Keratinocyte (primary cell): ENCODE data around the gene SIK3. TPM values are rescaled to one million over a fixed set of nuclear protein-coding genes. Genes with fewer than 3 reads are reported as not detected.
A peak's percentile ranks its signal among the peaks of the same experiment; 100 is the strongest.

Experiments used
- DNase-seq: peaks from one replicate; pipeline ENCODE4 v3.0.0-alpha.2; 2011; ENCODE audit warnings: low read depth, missing footprints, low spot score
- FAIRE-seq: peaks from 2 replicates; lab custom pipeline; 2011; peaks lifted over from hg19 to GRCh38; lab: Jason Lieb, UNC
- H2AFZ ChIP-seq: 2 replicates; pipeline ENCODE4 v1.6.0; 2012; ENCODE audit warnings: low read length, control low read depth, inconsistent platforms; ENCODE audit not compliant: control insufficient read depth
- H3K27ac ChIP-seq: 2 replicates; pipeline ENCODE4 v1.5.1; 2011; ENCODE audit warnings: low read length; ENCODE audit not compliant: control insufficient read depth, insufficient read depth
- H3K27me3 ChIP-seq: 3 replicates; pipeline ENCODE4 v1.6.0; 2011; ENCODE audit warnings: low read length; ENCODE audit not compliant: control insufficient read depth, insufficient read depth; ENCODE audit errors: extremely low read depth
- H3K36me3 ChIP-seq, 2 experiments: 2 replicates in 1 of 2; 3 replicates in 1 of 2; pipeline ENCODE4 v1.5.1; 2011; ENCODE audit warnings: low read length in 2 of 2, mild to moderate bottlenecking in 1 of 2; ENCODE audit not compliant: control insufficient read depth in 2 of 2, insufficient read depth in 2 of 2; ENCODE audit errors: extremely low read depth in 1 of 2
- H3K4me1 ChIP-seq: 3 replicates; pipeline ENCODE4 v1.5.1; 2011; ENCODE audit warnings: low read length; ENCODE audit not compliant: control insufficient read depth, insufficient read depth; ENCODE audit errors: extremely low read depth
- H3K4me2 ChIP-seq: 3 replicates; pipeline ENCODE4 v1.6.0; 2011; ENCODE audit warnings: low read depth, low read length; ENCODE audit not compliant: control insufficient read depth, insufficient read depth; ENCODE audit errors: extremely low read depth
- H3K4me3 ChIP-seq, 3 experiments: fragments of 200-600 bp in 1 of 3; sonication (generic) in 1 of 3; 2 replicates in 2 of 3; 3 replicates in 1 of 3; pipeline ENCODE4 v1.5.1; 2011 to 2016; ENCODE audit warnings: low read length in 3 of 3, mild to moderate bottlenecking in 3 of 3, control low read depth in 2 of 3, inconsistent platforms in 1 of 3, low read depth in 1 of 3, mixed read lengths in 1 of 3, mixed run types in 1 of 3, moderate library complexity in 1 of 3; ENCODE audit not compliant: control insufficient read depth in 2 of 3, insufficient read depth in 2 of 3; ENCODE audit errors: extremely low read depth in 1 of 3
- H3K79me2 ChIP-seq: 2 replicates; pipeline ENCODE4 v1.6.0; 2012; ENCODE audit warnings: low read length; ENCODE audit not compliant: control insufficient read depth, insufficient read depth
- H3K9ac ChIP-seq: 3 replicates; pipeline ENCODE4 v1.6.0; 2011; ENCODE audit warnings: low read length; ENCODE audit not compliant: control insufficient read depth, insufficient read depth; ENCODE audit errors: extremely low read depth
- H3K9me1 ChIP-seq: 3 replicates; pipeline ENCODE4 v1.6.0; 2011; ENCODE audit warnings: low read length; ENCODE audit not compliant: control insufficient read depth, insufficient read depth; ENCODE audit errors: extremely low read depth
- H3K9me3 ChIP-seq: 2 replicates; pipeline ENCODE4 v1.5.1; 2012; ENCODE audit warnings: low read depth, low read length; ENCODE audit not compliant: control insufficient read depth
- H4K20me1 ChIP-seq: 3 replicates; pipeline ENCODE4 v1.6.0; 2011; ENCODE audit warnings: low read length; ENCODE audit not compliant: control insufficient read depth, insufficient read depth; ENCODE audit errors: extremely low read depth
- EZH2 ChIP-seq: IDR thresholded peaks from one replicate; pipeline ENCODE4 v1.6.1; 2012; ENCODE audit warnings: inconsistent platforms, mild to moderate bottlenecking, low read length, moderate library complexity
- dilution Hi-C: fragments of 300-500 bp; cut with MboI; formaldehyde crosslinking; loops from one replicate; pipeline ENCODE4 v1.7.0; 2020; ENCODE audit warnings: low sequenced_read_pairs; ENCODE audit not compliant: extremely low pct_ligation_motif_present
- polyA minus RNA-seq, 3 experiments: library from RNA; depleted of rRNA, polyadenylated mRNA; stranded (reverse); fragments of >200 nt; gene quantifications; 1 replicate in 1 of 3; 2 replicates in 1 of 3; 3 replicates in 1 of 3; pipeline ENCODE4 v1.2.3, GENCODE V29; 2011
- polyA plus RNA-seq, 5 experiments: library from polyadenylated mRNA; depleted of rRNA in 3 of 5; stranded (reverse) in 3 of 5; stranded (forward) in 1 of 5; unstranded in 1 of 5; fragments of >200 nt; gene quantifications; 1 replicate in 1 of 5; 2 replicates in 3 of 5; 3 replicates in 1 of 5; pipeline versions ENCODE4 v1.2.1 to v1.2.3, GENCODE V29; 2011 to 2012; ENCODE audit warnings: missing spikeins in 2 of 5, low read depth in 1 of 5, low replicate concordance in 1 of 5
- TF ChIP-seq, protein P1 (sequence below), 3 experiments: IDR thresholded peaks in 1 of 3; conservative IDR thresholded peaks in 1 of 3; optimal IDR thresholded peaks in 1 of 3; 2 replicates in 2 of 3; 3 replicates in 1 of 3; pipeline versions ENCODE3 to v1.5.1; 2011; ENCODE audit warnings: low read length in 3 of 3, mild to moderate bottlenecking in 3 of 3, moderate library complexity in 2 of 3, control low read depth in 1 of 3, inconsistent platforms in 1 of 3; ENCODE audit not compliant: insufficient read depth in 2 of 3; ENCODE audit errors: extremely low read depth in 1 of 3

The SIK3 gene
- polyA plus RNA-seq (4.4 to 10.7 TPM (median 8.2 TPM) in 3 replicates), polyA minus RNA-seq (14.6 to 51.7 TPM (median 22.5 TPM) in 3 replicates)
- 13.4 TPM for polyA plus RNA-seq (2011; ENCODE audit: low read depth)
- 9.1 and 10.4 TPM in 2 replicates for polyA plus RNA-seq (2011; cell fraction: cytosol; rRNA removed)
- 27.3 and 28.8 TPM in 2 replicates for polyA plus RNA-seq (2011; cell fraction: nucleus; rRNA removed)
- polyA plus RNA-seq (2012; ENCODE audit: low replicate concordance): 9.5 and 15.3 TPM in 2 replicates
- 12.1 TPM for polyA minus RNA-seq (2011; cell fraction: cytosol; rRNA and poly(A)+ RNA removed)
- polyA minus RNA-seq (2011; cell fraction: nucleus; rRNA and poly(A)+ RNA removed): 21.2 and 44.1 TPM in 2 replicates

DNA sequence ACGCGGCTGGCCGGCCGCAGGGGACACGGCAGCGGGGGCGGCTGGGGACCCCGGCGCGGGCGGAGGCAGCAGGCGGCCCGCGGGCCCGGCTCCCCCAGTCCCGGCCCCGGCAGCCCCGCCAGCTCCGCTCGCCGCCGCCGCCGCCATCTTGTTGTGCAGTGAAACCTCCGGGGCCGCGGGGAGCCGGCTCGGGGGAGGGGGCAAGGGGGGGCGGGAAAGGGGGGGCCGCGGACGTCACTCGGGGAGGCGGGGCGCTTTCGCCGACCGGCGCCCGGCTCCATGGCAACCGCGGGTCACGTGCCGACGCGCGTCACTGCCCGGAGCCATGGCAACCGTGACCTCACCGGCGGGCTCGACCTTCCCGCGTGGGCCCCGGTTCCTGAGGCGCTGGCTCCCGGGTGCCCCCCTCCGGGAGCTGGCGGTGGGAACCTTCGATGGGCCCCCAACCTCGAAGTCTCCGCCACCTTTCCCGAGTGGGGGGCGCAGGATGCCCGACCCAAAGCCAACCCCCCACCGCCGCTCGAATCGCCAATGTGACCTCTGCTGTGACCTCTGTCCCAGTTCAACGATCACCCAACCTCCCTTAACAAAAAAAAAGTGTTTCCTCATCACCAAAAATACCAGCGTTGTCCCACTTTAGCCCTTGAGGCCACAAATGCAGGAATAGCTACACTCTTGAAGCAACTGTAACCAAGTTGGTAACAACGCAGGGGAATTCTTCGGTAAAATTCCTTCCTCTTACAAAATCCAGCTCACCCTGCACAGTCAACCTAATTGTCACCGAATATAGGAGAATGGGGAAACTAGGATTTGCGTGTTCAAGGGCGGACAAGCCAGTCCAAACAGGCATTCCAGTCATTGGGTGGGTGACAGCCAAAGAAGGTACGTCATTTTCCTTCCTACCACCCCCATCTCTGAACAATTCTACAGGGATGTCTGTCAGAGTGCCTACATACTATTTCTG is at the start of gene SIK3:
SIK3 (minus strand) TSS at position 160 of the 964 bp plus-strand sequence; CDS start at position 147, 13 bp downstream.
- dilution Hi-C loops: no loop called here
- H3K27ac ChIP-seq: peak within 1 kb of the TSS; percentile 89
- H2AFZ ChIP-seq: peak within 1 kb of the TSS; percentile 59
- no peaks in the 10 kb centered on the region for H3K27me3 ChIP-seq
- H3K9ac ChIP-seq: peak within 1 kb of the TSS; percentile 92
- TF ChIP-seq EZH2: no peak
- TF ChIP-seq, protein P1, sequence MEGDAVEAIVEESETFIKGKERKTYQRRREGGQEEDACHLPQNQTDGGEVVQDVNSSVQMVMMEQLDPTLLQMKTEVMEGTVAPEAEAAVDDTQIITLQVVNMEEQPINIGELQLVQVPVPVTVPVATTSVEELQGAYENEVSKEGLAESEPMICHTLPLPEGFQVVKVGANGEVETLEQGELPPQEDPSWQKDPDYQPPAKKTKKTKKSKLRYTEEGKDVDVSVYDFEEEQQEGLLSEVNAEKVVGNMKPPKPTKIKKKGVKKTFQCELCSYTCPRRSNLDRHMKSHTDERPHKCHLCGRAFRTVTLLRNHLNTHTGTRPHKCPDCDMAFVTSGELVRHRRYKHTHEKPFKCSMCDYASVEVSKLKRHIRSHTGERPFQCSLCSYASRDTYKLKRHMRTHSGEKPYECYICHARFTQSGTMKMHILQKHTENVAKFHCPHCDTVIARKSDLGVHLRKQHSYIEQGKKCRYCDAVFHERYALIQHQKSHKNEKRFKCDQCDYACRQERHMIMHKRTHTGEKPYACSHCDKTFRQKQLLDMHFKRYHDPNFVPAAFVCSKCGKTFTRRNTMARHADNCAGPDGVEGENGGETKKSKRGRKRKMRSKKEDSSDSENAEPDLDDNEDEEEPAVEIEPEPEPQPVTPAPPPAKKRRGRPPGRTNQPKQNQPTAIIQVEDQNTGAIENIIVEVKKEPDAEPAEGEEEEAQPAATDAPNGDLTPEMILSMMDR (optimal IDR thresholded peaks at IDR 0.05 in 1 of 3, IDR thresholded peaks at IDR 0.05 in 1 of 3, conservative IDR thresholded peaks at IDR 0.05 in 1 of 3; ENCODE audit: extremely low read depth in 1 of 3, insufficient read depth in 2 of 3, low read length in 3 of 3): peak in 1 of 3 experiments; percentile 60
- peaks cover 5% of the 10 kb centered on the region for H3K9me1 ChIP-seq
- no peaks in the 10 kb centered on the region for H3K9me3 ChIP-seq
- FAIRE-seq (peak; percentile 9), DNase-seq (no peak)
- H3K4me2 ChIP-seq: peak within 1 kb of the TSS; percentile 84
- peak within 1 kb of the TSS; percentile 85 to 95 (median 93) for H3K4me3 ChIP-seq
- H4K20me1 ChIP-seq: peaks cover 2% of the 10 kb centered on the region
- peaks cover 45% of the 10 kb centered on the region for H3K79me2 ChIP-seq
- peaks cover 36% of the 10 kb centered on the region for H3K4me1 ChIP-seq
- H3K36me3 ChIP-seq: no peaks in the 10 kb centered on the region

DNA sequence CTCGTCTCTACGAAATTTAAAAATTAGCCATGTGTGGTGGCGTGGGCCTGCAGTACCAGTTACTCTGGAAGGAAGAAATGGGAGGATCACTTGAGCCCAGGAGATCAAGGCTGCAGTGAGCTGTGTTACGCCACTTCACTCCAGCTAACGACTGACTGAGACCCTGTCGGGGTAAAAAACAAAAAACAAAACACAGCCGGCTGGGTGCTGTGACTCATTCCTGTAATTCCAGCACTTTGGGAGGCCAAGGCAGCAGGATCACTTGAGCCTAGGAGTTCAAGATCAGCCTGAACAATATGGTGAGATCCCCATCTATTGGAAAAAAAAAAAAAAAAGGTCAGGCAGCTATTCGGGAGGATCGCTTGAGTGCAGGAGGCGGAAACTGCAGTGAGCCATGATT is 48.3 kb upstream of the SIK3 start:
- TF ChIP-seq, protein P1 (optimal IDR thresholded peaks at IDR 0.05 in 1 of 3, IDR thresholded peaks at IDR 0.05 in 1 of 3, conservative IDR thresholded peaks at IDR 0.05 in 1 of 3; ENCODE audit: extremely low read depth in 1 of 3, insufficient read depth in 2 of 3, low read length in 3 of 3): no peak
- no peak for TF ChIP-seq EZH2
- Histone ChIP-seq H3K9ac (peak overlapping the region; percentile 25), H4K20me1 (peaks cover 27% of the 10 kb centered on the region), H3K27me3 (no peaks in the 10 kb centered on the region), H3K36me3 (peaks cover 4 to 13% of the 10 kb centered on the region in 2 experiments), H3K79me2 (peaks cover 69% of the 10 kb centered on the region), H2AFZ (no peak overlapping the region), H3K4me2 (peak overlapping the region; percentile 9), H3K27ac (no peak overlapping the region), H3K4me1 (peaks cover 22% of the 10 kb centered on the region), H3K9me1 (peaks cover 3% of the 10 kb centered on the region), H3K9me3 (no peaks in the 10 kb centered on the region), H3K4me3 (peak overlapping the region in 1 of 3 experiments; percentile 71)
- FAIRE-seq: no peak
- no peak for DNase-seq
- dilution Hi-C loops: no loop called here
